Esophagus muscularis mucosa (tissue), 3 donors: ENCODE data around the gene PGA3.

Source experiments
- CTCF ChIP-seq, 3 experiments: fragments of 200-600 bp in 2 of 3; fragments of 450-650 bp in 1 of 3; sonication (generic) in 2 of 3; IDR thresholded peaks; one replicate each; pipeline ENCODE4 v1.5.1; 2017 to 2019; ENCODE audit warnings: antibody characterized with exemption in 3 of 3, mild to moderate bottlenecking in 2 of 3, moderate library complexity in 1 of 3
- POLR2A ChIP-seq: fragments of 450-650 bp; IDR thresholded peaks from one replicate; pipeline ENCODE4 v1.6.1; 2017; ENCODE audit warnings: antibody characterized with exemption, moderate library complexity, mild to moderate bottlenecking, low read depth
- POLR2AphosphoS5 ChIP-seq, 2 donors: sonication (generic); formaldehyde crosslinking; IDR thresholded peaks; one replicate each; pipeline ENCODE4 v1.6.1; 2017; ENCODE audit warnings: antibody characterized with exemption in 2 of 2

- TF ChIP-seq CTCF (IDR thresholded peaks at IDR 0.05) (no peak), POLR2AphosphoS5 (IDR thresholded peaks at IDR 0.05) (no peak), POLR2A (no peak)
Measured at GRCh38 chr11:61157743-61158142, 45.6 kb upstream of the PGA3 start.
